Thoracic aorta (tissue), 2 donors: ENCODE measurements around the gene ZNF433. TPM values are rescaled to one million over a fixed set of nuclear protein-coding genes. Genes with fewer than 3 reads are reported as not detected.
"Not testable (repeated sequence)": the region's sequence is repeated elsewhere in the genome, so short reads cannot be mapped to it uniquely, and the experiment has no call there.

Experiments
- ATAC-seq: fragments of 150-250 bp; one replicate; pipeline ENCODE4 v1.8.0; 2017; ENCODE audit warnings: low read depth; ENCODE audit not compliant: insufficient number of reproducible peaks, low FRiP score
- DNase-seq: peaks from one replicate; pipeline ENCODE4 v3.0.0-alpha.2; 2020; ENCODE audit warnings: low spot score
- H3K27ac ChIP-seq, 2 donors: fragments of 200-600 bp; sonication (generic); 1 replicate in 1 of 2; 2 replicates in 1 of 2; pipeline ENCODE4 v1.5.1; 2016; ENCODE audit warnings: mild to moderate bottlenecking in 2 of 2, moderate library complexity in 2 of 2
- H3K27me3 ChIP-seq: fragments of 200-600 bp; sonication (generic); replicated peaks from 2 replicates; pipeline ENCODE4 v1.6.0; 2016; ENCODE audit warnings: mild to moderate bottlenecking; ENCODE audit not compliant: insufficient read depth
- H3K36me3 ChIP-seq: fragments of 200-600 bp; sonication (generic); one replicate; pipeline ENCODE4 v1.5.1; 2016
- H3K4me1 ChIP-seq, 2 donors: fragments of 200-600 bp; sonication (generic); 1 replicate in 1 of 2; 2 replicates in 1 of 2; pipeline versions ENCODE4 v1.5.1 to v1.6.0; 2016; ENCODE audit warnings: low read depth in 2 of 2, mild to moderate bottlenecking in 1 of 2; ENCODE audit not compliant: control insufficient read depth in 1 of 2
- H3K4me3 ChIP-seq: fragments of 200-600 bp; sonication (generic); 2 replicates; pipeline ENCODE4 v1.5.1; 2016; ENCODE audit warnings: mild to moderate bottlenecking
- H3K9me3 ChIP-seq: fragments of 200-600 bp; sonication (generic); 2 replicates; pipeline ENCODE4 v1.5.1; 2016
- total RNA-seq, 2 donors: library from RNA; depleted of rRNA; stranded (reverse); fragments of >200 nt; gene quantifications; one replicate each; pipeline versions ENCODE4 v1.1.0 to v1.2.3, GENCODE V29; 2016
- TF ChIP-seq, protein P1 (sequence below): fragments of 200-600 bp; sonication (generic); IDR thresholded peaks from one replicate; pipeline ENCODE4 v1.5.1; 2019; ENCODE audit warnings: antibody characterized with exemption

The ZNF433 gene
- total RNA-seq, 2 donors from 2014 or later, result 6.6 to 7.0 TPM

DNA sequence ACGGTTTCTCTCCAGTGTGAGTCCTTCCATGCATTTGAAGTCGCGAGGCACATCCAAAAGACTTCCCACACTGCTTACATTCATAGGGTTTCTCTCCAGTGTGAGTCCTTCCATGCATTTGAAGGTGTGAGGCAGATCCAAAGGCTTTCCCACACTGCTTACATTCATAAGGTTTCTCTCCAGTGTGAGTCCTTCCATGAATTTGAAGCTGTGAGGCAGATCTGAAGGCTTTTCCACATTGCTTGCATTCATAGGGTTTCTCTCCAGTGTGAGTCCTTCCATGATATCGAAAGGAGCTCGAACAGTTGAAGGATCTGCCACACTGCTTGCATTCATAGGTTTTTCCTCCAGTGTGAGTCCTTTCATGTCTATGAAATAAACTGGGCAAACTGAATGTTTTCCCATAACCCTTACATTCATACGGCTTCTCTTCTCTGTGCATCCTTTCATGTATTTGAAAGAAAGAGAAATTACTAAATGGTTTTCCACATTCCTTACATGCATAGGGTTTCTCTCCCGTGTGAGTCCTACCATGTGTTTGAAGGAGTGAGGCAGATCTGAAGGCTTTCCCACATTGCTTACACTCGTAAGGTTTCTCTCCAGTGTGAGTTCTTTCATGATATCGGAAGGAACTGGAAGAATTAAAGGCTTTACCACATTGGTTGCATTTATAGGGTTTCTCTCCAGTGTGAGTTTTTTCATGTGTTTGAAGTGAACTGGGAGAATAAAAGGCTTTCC lies 20.3 kb downstream of the ZNF433 start:
- Histone ChIP-seq H3K4me3 (peak overlapping the region; percentile 1), H3K9me3 (peaks cover 71% of the 10 kb centered on the region), H3K27ac (no peak overlapping the region), H3K27me3 (no peaks in the 10 kb centered on the region), H3K4me1 (no peaks in the 10 kb centered on the region), H3K36me3 (peaks cover 55% of the 10 kb centered on the region)
- no peak for DNase-seq
- no peak for ATAC-seq
- TF ChIP-seq, protein P1, sequence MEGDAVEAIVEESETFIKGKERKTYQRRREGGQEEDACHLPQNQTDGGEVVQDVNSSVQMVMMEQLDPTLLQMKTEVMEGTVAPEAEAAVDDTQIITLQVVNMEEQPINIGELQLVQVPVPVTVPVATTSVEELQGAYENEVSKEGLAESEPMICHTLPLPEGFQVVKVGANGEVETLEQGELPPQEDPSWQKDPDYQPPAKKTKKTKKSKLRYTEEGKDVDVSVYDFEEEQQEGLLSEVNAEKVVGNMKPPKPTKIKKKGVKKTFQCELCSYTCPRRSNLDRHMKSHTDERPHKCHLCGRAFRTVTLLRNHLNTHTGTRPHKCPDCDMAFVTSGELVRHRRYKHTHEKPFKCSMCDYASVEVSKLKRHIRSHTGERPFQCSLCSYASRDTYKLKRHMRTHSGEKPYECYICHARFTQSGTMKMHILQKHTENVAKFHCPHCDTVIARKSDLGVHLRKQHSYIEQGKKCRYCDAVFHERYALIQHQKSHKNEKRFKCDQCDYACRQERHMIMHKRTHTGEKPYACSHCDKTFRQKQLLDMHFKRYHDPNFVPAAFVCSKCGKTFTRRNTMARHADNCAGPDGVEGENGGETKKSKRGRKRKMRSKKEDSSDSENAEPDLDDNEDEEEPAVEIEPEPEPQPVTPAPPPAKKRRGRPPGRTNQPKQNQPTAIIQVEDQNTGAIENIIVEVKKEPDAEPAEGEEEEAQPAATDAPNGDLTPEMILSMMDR, result no peak

DNA sequence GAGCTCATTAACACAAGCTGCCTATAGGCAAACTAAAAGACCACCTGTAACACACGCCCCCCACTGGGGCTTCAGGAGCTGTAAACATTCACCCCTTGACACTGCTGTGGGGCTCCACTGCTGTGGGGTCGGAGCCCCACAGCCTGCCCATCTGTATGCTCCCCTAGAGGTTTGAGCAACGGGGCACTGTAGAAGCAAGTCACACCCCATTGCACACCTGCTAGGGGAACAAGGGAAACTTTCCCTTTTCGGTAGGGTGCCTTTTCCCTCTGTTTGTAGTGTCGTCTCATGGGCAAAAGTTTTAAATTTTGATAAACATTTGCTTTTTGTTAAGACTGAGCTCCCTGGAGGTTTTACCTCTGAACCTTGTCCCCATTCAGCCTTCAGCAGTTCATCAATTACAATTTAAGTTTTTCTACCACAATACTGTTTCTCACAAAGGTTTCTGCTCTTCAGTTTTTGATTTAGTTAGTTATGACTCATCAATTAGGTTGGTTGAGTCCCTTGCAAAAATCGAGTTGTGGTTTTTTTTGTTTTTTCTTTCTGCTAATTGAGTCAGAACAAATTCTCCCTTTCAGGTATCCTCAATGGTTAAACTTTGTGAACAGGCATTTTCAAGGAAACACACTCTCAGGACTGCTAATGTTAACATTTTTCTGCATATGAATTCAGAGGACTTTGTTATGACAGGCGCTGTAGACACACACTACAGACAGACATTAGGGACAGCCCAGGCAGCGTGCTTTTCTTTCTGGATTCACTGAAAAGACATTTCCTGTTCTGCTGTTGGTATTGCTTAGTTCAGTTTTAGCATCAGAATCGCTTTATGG lies 35.1 kb downstream of the ZNF433 start:
- ATAC-seq, result no peak
- TF ChIP-seq, protein P1, result no peak
- Histone ChIP-seq H3K4me1 (no peaks in the 10 kb centered on the region), H3K27ac (no peak overlapping the region), H3K27me3 (no peaks in the 10 kb centered on the region), H3K4me3 (no peak overlapping the region), H3K36me3 (peaks cover 8% of the 10 kb centered on the region), H3K9me3 (no peaks in the 10 kb centered on the region)
- no peak for DNase-seq

DNA sequence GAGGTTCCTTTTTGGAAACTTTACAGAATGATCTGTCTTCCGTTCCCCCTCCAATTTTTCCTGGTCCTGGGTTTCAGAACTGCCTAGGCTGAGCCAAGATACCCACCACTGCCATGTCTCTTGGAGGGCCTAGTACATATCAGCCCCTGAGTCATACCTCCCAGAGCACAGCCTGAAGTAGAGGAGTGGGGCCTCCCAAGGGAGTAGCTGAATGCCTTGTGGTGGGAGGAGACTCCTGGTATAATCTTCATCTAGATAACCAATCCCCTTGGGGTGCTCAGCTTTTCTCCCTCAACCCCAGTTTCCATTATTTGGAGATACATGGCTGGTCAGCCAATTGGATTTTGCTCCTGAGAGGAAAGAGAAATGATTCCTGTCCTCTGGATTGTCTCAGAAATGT lies 40.3 kb downstream of the ZNF433 start:
- no peaks in the 10 kb centered on the region for H3K36me3 ChIP-seq
- TF ChIP-seq, protein P1, result no peak
- no peaks in the 10 kb centered on the region for H3K4me1 ChIP-seq
- ATAC-seq, result no peak
- no peak for DNase-seq
- H3K4me3 ChIP-seq, result no peak overlapping the region
- H3K27me3 ChIP-seq, result no peaks in the 10 kb centered on the region
- no peaks in the 10 kb centered on the region for H3K9me3 ChIP-seq
- no peak overlapping the region for H3K27ac ChIP-seq

DNA sequence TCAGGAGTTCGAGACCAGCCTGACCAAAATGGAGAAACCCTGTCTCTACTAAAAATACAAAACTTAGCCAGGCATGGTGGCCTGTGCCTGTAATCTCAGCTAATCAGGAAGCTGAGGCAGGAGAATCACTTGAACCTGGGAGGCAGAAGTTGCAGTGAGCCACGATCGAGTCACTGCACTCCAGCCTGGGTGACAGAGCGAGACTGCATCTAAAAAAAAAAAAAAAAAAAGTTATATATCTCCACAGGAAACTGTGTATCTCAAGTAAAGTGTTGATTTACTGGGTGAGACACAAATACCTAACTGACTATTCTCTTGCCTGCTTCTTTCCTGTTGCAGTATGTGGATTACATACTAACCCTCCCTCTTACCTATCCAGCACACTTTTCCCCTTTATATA lies 43.6 kb downstream of the ZNF433 start:
- not testable (repeated sequence) for H3K36me3 ChIP-seq, DNase-seq, H3K9me3 ChIP-seq, H3K4me1 ChIP-seq, H3K4me3 ChIP-seq, ATAC-seq, H3K27me3 ChIP-seq, H3K27ac ChIP-seq

DNA sequence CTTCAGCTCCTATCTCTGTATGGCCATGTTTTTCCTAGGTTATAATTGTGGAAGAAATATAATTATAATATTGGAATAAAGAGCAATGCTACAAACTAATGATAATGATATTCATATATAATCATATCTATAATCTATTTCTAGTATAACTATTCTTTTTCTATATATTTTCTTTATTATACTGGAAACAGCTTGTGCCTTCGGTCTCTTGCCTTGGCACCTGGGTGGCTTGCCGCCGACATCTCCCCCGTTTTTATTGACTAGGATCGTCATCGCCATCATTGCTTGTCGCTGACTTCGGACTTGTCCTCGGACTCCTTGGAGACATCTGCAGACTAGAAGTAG lies 46.4 kb downstream of the ZNF433 start:
- Histone ChIP-seq H3K27ac (no peak overlapping the region), H3K4me1 (no peaks in the 10 kb centered on the region), H3K27me3 (no peaks in the 10 kb centered on the region), H3K4me3 (peak overlapping the region; percentile 90), H3K9me3 (no peaks in the 10 kb centered on the region), H3K36me3 (no peaks in the 10 kb centered on the region)
- TF ChIP-seq, protein P1, result no peak
- ATAC-seq (no peak), DNase-seq (no peak)
